Measurements from ENCODE around the gene DST. TPM values are rescaled to one million over a fixed set of nuclear protein-coding genes. Genes with fewer than 3 reads are reported as not detected.

DST gene
- total RNA-seq, 2 experiments from 2014 or later = 5.7 to 5.9 TPM

DNA sequence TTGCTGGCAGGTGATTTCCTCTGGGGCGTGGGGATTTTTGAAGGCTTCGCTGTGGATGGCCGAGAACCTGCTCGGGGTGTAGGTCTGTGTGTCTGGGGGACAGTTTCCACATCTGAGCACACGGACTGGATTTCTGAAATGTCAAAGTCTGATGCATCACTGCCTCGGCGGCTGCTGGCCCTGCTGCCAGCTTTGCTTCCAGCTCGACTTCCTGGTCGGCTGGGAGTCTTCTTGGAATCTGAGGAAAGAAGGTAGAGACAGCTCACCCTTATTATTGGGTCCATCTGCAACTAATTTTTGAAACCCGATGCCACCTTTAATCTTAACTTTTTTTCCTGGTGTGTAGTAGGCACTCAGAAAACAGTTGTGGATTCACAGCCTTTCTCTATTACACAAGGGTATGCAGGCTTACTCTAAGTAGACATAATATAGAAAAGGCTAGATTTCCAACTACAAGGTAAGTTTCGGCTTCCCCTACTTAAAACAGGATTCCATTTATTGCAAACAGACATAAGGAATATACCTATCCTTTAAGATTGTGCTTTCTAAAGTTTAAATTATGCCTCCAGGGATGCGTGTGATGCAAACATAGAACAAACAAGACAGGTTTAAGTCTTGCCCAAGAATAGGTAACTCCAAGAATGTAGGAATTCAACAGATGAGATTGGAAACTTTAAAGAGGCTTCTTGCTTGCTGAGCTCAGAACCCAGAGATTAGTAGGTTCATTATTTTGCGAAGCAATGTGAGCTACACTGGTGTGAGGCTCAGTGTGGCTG is 183.5 kb downstream of the DST start:
- TF ChIP-seq, protein P1, sequence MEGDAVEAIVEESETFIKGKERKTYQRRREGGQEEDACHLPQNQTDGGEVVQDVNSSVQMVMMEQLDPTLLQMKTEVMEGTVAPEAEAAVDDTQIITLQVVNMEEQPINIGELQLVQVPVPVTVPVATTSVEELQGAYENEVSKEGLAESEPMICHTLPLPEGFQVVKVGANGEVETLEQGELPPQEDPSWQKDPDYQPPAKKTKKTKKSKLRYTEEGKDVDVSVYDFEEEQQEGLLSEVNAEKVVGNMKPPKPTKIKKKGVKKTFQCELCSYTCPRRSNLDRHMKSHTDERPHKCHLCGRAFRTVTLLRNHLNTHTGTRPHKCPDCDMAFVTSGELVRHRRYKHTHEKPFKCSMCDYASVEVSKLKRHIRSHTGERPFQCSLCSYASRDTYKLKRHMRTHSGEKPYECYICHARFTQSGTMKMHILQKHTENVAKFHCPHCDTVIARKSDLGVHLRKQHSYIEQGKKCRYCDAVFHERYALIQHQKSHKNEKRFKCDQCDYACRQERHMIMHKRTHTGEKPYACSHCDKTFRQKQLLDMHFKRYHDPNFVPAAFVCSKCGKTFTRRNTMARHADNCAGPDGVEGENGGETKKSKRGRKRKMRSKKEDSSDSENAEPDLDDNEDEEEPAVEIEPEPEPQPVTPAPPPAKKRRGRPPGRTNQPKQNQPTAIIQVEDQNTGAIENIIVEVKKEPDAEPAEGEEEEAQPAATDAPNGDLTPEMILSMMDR (IDR thresholded peaks at IDR 0.05) = no peak
- POLR2A ChIA-PET = no interaction called here
- Histone ChIP-seq H3K27ac (ENCODE audit: low read depth in 1 of 2, low read length in 2 of 2) (no peak overlapping the region), H3K4me1 (ENCODE audit: insufficient read depth, low read length) (no peaks in the 10 kb centered on the region), H3K27me3 (ENCODE audit: control insufficient read depth in 1 of 2, insufficient read depth in 2 of 2, low read length in 2 of 2) (no peaks in the 10 kb centered on the region), H3K4me3 (ENCODE audit: low read length) (no peak overlapping the region), H3K36me3 (ENCODE audit: insufficient read depth, low read length) (no peaks in the 10 kb centered on the region), H3K9me3 (ENCODE audit: control insufficient read depth in 1 of 2, insufficient read depth in 1 of 2, low read length in 2 of 2) (peaks cover 0 to 4% of the 10 kb centered on the region in 2 experiments)
- no peaks in the 10 kb centered on the region for H3K27me3 Mint-ChIP-seq
- intact Hi-C loops (cut with DNase I, micrococcal nuclease) = no loop called here
- no peak overlapping the region for H3K4me3 Mint-ChIP-seq
- ATAC-seq (ENCODE audit: poor library complexity) = no peak
- CTCF ChIA-PET = no interaction called here
- no peak for DNase-seq
- peaks cover 4% of the 10 kb centered on the region for H3K4me1 Mint-ChIP-seq (ENCODE audit: low read depth)
- H3K27ac Mint-ChIP-seq = no peak overlapping the region
- no peaks in the 10 kb centered on the region for H3K9me3 Mint-ChIP-seq
- no peaks in the 10 kb centered on the region for H3K36me3 Mint-ChIP-seq (ENCODE audit: low read depth)

DNA sequence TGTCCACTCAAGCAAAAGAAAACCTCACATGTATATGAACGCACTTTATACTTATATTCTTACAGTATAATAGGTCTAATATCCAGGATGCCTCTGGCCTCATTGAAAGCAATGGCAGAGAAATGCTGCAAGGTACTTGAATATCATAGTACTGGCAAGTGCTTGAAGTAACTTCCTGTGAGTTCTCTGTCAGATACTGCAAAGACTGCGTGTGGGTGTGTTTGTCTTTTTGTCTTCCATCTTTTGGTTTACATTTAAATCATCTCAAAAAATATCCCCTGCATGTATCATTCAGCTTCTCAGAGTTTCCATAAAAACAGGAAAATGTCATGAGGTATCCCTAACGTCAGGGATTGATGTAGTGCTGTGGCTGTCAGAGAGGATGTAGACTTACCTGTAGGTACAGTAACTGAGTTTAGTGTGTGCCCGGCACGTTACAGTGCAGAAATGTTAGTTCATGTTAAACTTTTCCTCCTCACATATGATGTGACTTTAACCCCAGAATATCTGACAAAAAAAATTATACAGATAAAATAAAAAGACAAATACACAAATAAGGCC is 184.3 kb downstream of the DST start:
- TF ChIP-seq, protein P1 (IDR thresholded peaks at IDR 0.05) = no peak
- no peaks in the 10 kb centered on the region for H3K36me3 ChIP-seq (ENCODE audit: insufficient read depth, low read length)
- no peak overlapping the region for H3K27ac Mint-ChIP-seq
- no peaks in the 10 kb centered on the region for H3K36me3 Mint-ChIP-seq (ENCODE audit: low read depth)
- peaks cover 4% of the 10 kb centered on the region for H3K4me1 Mint-ChIP-seq (ENCODE audit: low read depth)
- no peaks in the 10 kb centered on the region for H3K27me3 Mint-ChIP-seq
- ChIA-PET CTCF (no interaction called here), POLR2A (no interaction called here)
- no peaks in the 10 kb centered on the region for H3K9me3 Mint-ChIP-seq
- peaks cover 0 to 4% of the 10 kb centered on the region in 2 experiments for H3K9me3 ChIP-seq (ENCODE audit: control insufficient read depth in 1 of 2, insufficient read depth in 1 of 2, low read length in 2 of 2)
- H3K4me3 ChIP-seq (ENCODE audit: low read length) = no peak overlapping the region
- H3K4me3 Mint-ChIP-seq = no peak overlapping the region
- no peak for DNase-seq
- no peaks in the 10 kb centered on the region for H3K4me1 ChIP-seq (ENCODE audit: insufficient read depth, low read length)
- no peak for ATAC-seq (ENCODE audit: poor library complexity)
- no peaks in the 10 kb centered on the region for H3K27me3 ChIP-seq (ENCODE audit: control insufficient read depth in 1 of 2, insufficient read depth in 2 of 2, low read length in 2 of 2)
- no peak overlapping the region for H3K27ac ChIP-seq (ENCODE audit: low read depth in 1 of 2, low read length in 2 of 2)
- intact Hi-C loops (cut with DNase I, micrococcal nuclease) = no loop called here

DNA sequence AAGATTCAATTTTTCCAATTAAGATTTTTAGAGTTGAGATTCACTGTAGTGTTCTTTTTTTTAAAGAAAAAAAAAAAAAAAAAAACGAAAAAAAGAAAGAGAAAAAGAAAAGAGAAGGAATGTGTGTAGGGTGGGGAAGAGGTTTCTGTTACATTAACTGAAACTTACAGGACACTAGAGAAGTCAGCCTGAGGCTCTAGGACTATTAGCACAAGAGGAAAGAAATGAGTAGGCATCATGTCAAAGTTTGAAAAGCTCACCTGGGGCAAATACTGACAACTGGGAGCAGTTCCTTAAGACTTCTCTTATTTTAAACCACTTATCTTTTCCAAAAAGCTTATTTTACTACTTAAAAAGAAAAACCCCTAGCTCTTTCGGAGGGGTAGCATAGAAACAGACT is 185.9 kb downstream of the DST start:
- CTCF ChIA-PET = no interaction called here
- H3K4me1 Mint-ChIP-seq (ENCODE audit: low read depth) = peaks cover 4% of the 10 kb centered on the region
- intact Hi-C loops (cut with DNase I, micrococcal nuclease) = no loop called here
- Histone ChIP-seq H3K9me3 (ENCODE audit: control insufficient read depth in 1 of 2, insufficient read depth in 1 of 2, low read length in 2 of 2) (peaks cover 0 to 4% of the 10 kb centered on the region in 2 experiments), H3K27me3 (ENCODE audit: control insufficient read depth in 1 of 2, insufficient read depth in 2 of 2, low read length in 2 of 2) (no peaks in the 10 kb centered on the region), H3K36me3 (ENCODE audit: insufficient read depth, low read length) (no peaks in the 10 kb centered on the region), H3K27ac (ENCODE audit: low read depth in 1 of 2, low read length in 2 of 2) (no peak overlapping the region), H3K4me1 (ENCODE audit: insufficient read depth, low read length) (no peaks in the 10 kb centered on the region), H3K4me3 (ENCODE audit: low read length) (no peak overlapping the region)
- H3K36me3 Mint-ChIP-seq (ENCODE audit: low read depth) = no peaks in the 10 kb centered on the region
- POLR2A ChIA-PET = no interaction called here
- TF ChIP-seq, protein P1 (IDR thresholded peaks at IDR 0.05) = no peak
- DNase-seq = no peak
- ATAC-seq (ENCODE audit: poor library complexity) = no peak
- no peak overlapping the region for H3K27ac Mint-ChIP-seq
- no peaks in the 10 kb centered on the region for H3K27me3 Mint-ChIP-seq
- no peak overlapping the region for H3K4me3 Mint-ChIP-seq
- H3K9me3 Mint-ChIP-seq = no peaks in the 10 kb centered on the region

Data from CD4-positive, alpha-beta T cell (primary cell).